H9 (cell line): ENCODE measurements around the gene CCNF. TPM values are rescaled to one million over a fixed set of nuclear protein-coding genes. Genes with fewer than 3 reads are reported as not detected.

ENCODE experiments used
- DNase-seq: peaks from one replicate; pipeline ENCODE4 v3.0.0-alpha.2; 2017
- H2AFZ ChIP-seq: one replicate; pipeline ENCODE4 v1.6.1; 2013; ENCODE audit warnings: mild to moderate bottlenecking, low read length, control low read depth, moderate library complexity
- H2AK5ac ChIP-seq: 2 replicates; pipeline ENCODE4 v1.6.1; 2013; ENCODE audit warnings: low read length, control low read depth, mixed read lengths; ENCODE audit not compliant: insufficient read length
- H2BK120ac ChIP-seq: one replicate; pipeline ENCODE4 v1.6.1; 2013; ENCODE audit warnings: low read depth, mild to moderate bottlenecking, low read length, control low read depth, inconsistent platforms; ENCODE audit not compliant: poor library complexity, severe bottlenecking
- H2BK12ac ChIP-seq: 2 replicates; pipeline ENCODE4 v1.6.1; 2013; ENCODE audit warnings: low read length, control low read depth, mixed read lengths, low read depth; ENCODE audit not compliant: insufficient read length
- H2BK15ac ChIP-seq: 2 replicates; pipeline ENCODE4 v1.6.1; 2013; ENCODE audit warnings: low read depth, low read length, control low read depth
- H2BK20ac ChIP-seq: one replicate; pipeline ENCODE4 v1.6.1; 2013; ENCODE audit warnings: low read depth, mild to moderate bottlenecking, low read length, control low read depth, inconsistent platforms; ENCODE audit not compliant: poor library complexity, severe bottlenecking
- H2BK5ac ChIP-seq: 2 replicates; pipeline ENCODE4 v1.6.1; 2013; ENCODE audit warnings: low read length, control low read depth, mixed read lengths; ENCODE audit not compliant: insufficient read length
- H3K14ac ChIP-seq: 2 replicates; pipeline ENCODE4 v1.6.1; 2013; ENCODE audit warnings: low read length, control low read depth; ENCODE audit not compliant: insufficient read depth
- H3K18ac ChIP-seq: 2 replicates; pipeline ENCODE4 v1.6.1; 2013; ENCODE audit warnings: low read depth, mild to moderate bottlenecking, mixed read lengths, low read length, control low read depth; ENCODE audit not compliant: insufficient read length
- H3K23ac ChIP-seq: 2 replicates; pipeline ENCODE4 v1.6.1; 2013; ENCODE audit warnings: low read length, control low read depth, mixed read lengths, low read depth; ENCODE audit not compliant: insufficient read length
- H3K23me2 ChIP-seq: 2 replicates; pipeline ENCODE4 v1.6.1; 2013; ENCODE audit warnings: low read depth, mild to moderate bottlenecking, mixed read lengths, low read length, control low read depth; ENCODE audit not compliant: insufficient read length, poor library complexity, severe bottlenecking
- H3K27ac ChIP-seq: 2 replicates; pipeline ENCODE4 v1.5.1; 2013; ENCODE audit warnings: low read length, control low read depth, mixed read lengths, low read depth; ENCODE audit not compliant: insufficient read length
- H3K27me3 ChIP-seq: 2 replicates; pipeline ENCODE4 v1.6.1; 2013; ENCODE audit warnings: low read length, control low read depth, inconsistent platforms; ENCODE audit not compliant: insufficient read depth
- H3K4ac ChIP-seq: 2 replicates; pipeline ENCODE4 v1.6.1; 2013; ENCODE audit warnings: low read depth, mild to moderate bottlenecking, control low read depth, inconsistent platforms, low read length, moderate library complexity
- H3K4me1 ChIP-seq: 2 replicates; pipeline ENCODE4 v1.6.1; 2013; ENCODE audit warnings: low read length, control low read depth, inconsistent platforms; ENCODE audit not compliant: insufficient read depth
- H3K4me2 ChIP-seq: 2 replicates; pipeline ENCODE4 v1.6.1; 2013; ENCODE audit warnings: low read length, control low read depth, mixed read lengths; ENCODE audit not compliant: insufficient read length, insufficient read depth
- H3K56ac ChIP-seq: 2 replicates; pipeline ENCODE4 v1.6.1; 2013; ENCODE audit warnings: low read depth, mild to moderate bottlenecking, mixed read lengths, low read length, control low read depth; ENCODE audit not compliant: insufficient read length
- H3K79me1 ChIP-seq: 2 replicates; pipeline ENCODE4 v1.6.1; 2013; ENCODE audit warnings: low read depth, mild to moderate bottlenecking, moderate library complexity, low read length, control low read depth, inconsistent platforms; ENCODE audit not compliant: insufficient read depth, poor library complexity, severe bottlenecking
- H3K79me2 ChIP-seq: 2 replicates; pipeline ENCODE4 v1.6.1; 2013; ENCODE audit warnings: low read length, control low read depth, inconsistent platforms; ENCODE audit not compliant: insufficient read depth
- H3K9ac ChIP-seq: 2 replicates; pipeline ENCODE4 v1.6.1; 2013; ENCODE audit warnings: low read length, control low read depth, mixed read lengths; ENCODE audit not compliant: insufficient read length; ENCODE audit errors: extremely low read depth
- H3K9me3 ChIP-seq: one replicate; pipeline ENCODE4 v1.6.1; 2013; ENCODE audit warnings: low read depth, low read length, inconsistent platforms; ENCODE audit not compliant: control insufficient read depth
- H3T11ph ChIP-seq: one replicate; pipeline ENCODE4 v1.6.1; 2013; ENCODE audit warnings: mild to moderate bottlenecking, low read length, control low read depth, inconsistent platforms
- H4K20me1 ChIP-seq: one replicate; pipeline ENCODE4 v1.6.1; 2013; ENCODE audit not compliant: control insufficient read depth, insufficient read length, insufficient read depth
- H4K5ac ChIP-seq: 2 replicates; pipeline ENCODE4 v1.6.1; 2013; ENCODE audit warnings: low read depth, mild to moderate bottlenecking, mixed read lengths, low read length, control low read depth; ENCODE audit not compliant: insufficient read length
- H4K8ac ChIP-seq: replicated peaks from 2 replicates; pipeline ENCODE4 v1.6.1; 2013; ENCODE audit warnings: low read length, control low read depth, mixed read lengths, low read depth; ENCODE audit not compliant: insufficient read length
- H4K91ac ChIP-seq: 2 replicates; pipeline ENCODE4 v1.6.1; 2013; ENCODE audit warnings: low read depth, mild to moderate bottlenecking, moderate library complexity, mixed read lengths, low read length, control low read depth; ENCODE audit not compliant: insufficient read length
- H3K27ac Mint-ChIP-seq, 3 experiments: 2 replicates in 2 of 3; 3 replicates in 1 of 3; pipeline ENCODE4 v1.8.0; 2020 to 2021; ENCODE audit warnings: mixed read lengths in 3 of 3, mild to moderate bottlenecking in 1 of 3, moderate library complexity in 1 of 3
- H3K27me3 Mint-ChIP-seq: 2 replicates; pipeline ENCODE4 v1.8.0; 2021; ENCODE audit warnings: low read depth, mild to moderate bottlenecking, moderate library complexity, mixed read lengths
- H3K36me3 Mint-ChIP-seq, 3 experiments: 2 replicates in 2 of 3; 3 replicates in 1 of 3; pipeline ENCODE4 v1.8.0; 2020 to 2021; ENCODE audit warnings: low read depth in 3 of 3, mixed read lengths in 3 of 3; ENCODE audit not compliant: insufficient read depth in 1 of 3
- H3K4me1 Mint-ChIP-seq, 2 experiments: 2 replicates each; pipeline ENCODE4 v1.8.0; 2020; ENCODE audit warnings: mixed read lengths in 2 of 2
- H3K4me3 Mint-ChIP-seq, 2 experiments: 2 replicates in 1 of 2; 3 replicates in 1 of 2; pipeline ENCODE4 v1.8.0; 2020 to 2021; ENCODE audit warnings: mild to moderate bottlenecking in 2 of 2, mixed read lengths in 2 of 2, moderate library complexity in 1 of 2
- H3K9me3 Mint-ChIP-seq, 2 experiments: 2 replicates in 1 of 2; 3 replicates in 1 of 2; pipeline ENCODE4 v1.8.0; 2020; ENCODE audit warnings: mild to moderate bottlenecking in 2 of 2, mixed read lengths in 2 of 2, moderate library complexity in 1 of 2
- WGBS: extraction: QIAGEN DNeasy Blood & Tissue Kit; methylation state at CpG from one replicate; pipeline ENCODE4 v1.1.7; 2013; ENCODE audit warnings: missing lambda C conversion rate, low lambda C conversion rate, mixed read lengths; ENCODE audit not compliant: insufficient read length; ENCODE audit errors: extremely low coverage; 5-methylcytosine and 5-hydroxymethylcytosine counted together
- total RNA-seq: library from RNA; stranded (reverse); gene quantifications from 2 replicates; pipeline ENCODE4 v1.2.1, GENCODE V29; 2021
- TF ChIP-seq, protein P1 (sequence below): fragments of 200-600 bp; sonication (generic); conservative IDR thresholded peaks from 3 replicates; pipeline ENCODE4 v1.8.0; 2021; ENCODE audit warnings: antibody characterized with exemption, mild to moderate bottlenecking

Gene CCNF
- total RNA-seq, 1 experiment from 2014 or later: 61.6 TPM

DNA sequence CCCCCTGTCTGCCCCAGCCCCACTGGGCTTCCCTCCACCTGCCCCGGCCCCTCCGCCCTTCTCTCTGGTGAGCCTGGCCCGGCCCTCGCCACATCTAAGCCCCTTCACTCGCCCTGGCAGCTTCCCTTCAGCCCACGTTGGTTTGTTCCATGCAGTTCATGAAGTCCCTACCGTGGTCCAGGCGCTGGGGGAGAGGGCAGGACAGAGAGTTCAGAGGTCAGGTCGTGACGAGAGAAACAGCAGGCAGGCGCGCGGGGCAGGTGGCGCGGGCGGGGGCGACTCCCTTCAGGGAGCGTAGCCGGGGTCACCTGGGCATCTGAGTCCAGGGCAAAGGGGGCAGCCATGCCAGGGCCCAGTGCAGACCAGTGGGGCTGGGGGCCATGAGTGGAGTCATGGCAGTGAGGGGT, 21.7 kb downstream of the CCNF start:
- Histone ChIP-seq H3K23ac (no peak overlapping the region), H4K5ac (no peak overlapping the region), H3K9me3 (no peaks in the 10 kb centered on the region), H3K27ac (no peak overlapping the region), H3K56ac (no peak overlapping the region), H3K79me1 (no peaks in the 10 kb centered on the region), H2AFZ (no peak overlapping the region), H4K8ac (no peak overlapping the region), H2AK5ac (no peak overlapping the region), H3K79me2 (no peaks in the 10 kb centered on the region), H4K20me1 (no peaks in the 10 kb centered on the region), H3K27me3 (no peaks in the 10 kb centered on the region), H3K14ac (no peak overlapping the region), H3K4me1 (no peaks in the 10 kb centered on the region), H3K4me2 (no peak overlapping the region), H2BK15ac (no peak overlapping the region), H2BK12ac (no peak overlapping the region), H3T11ph (no peak overlapping the region), H3K9ac (no peak overlapping the region), H4K91ac (no peak overlapping the region), H3K4ac (no peak overlapping the region), H2BK5ac (no peak overlapping the region), H2BK120ac (no peak overlapping the region), H3K23me2 (no peaks in the 10 kb centered on the region), H3K18ac (no peak overlapping the region), H2BK20ac (no peak overlapping the region)
- no peak for DNase-seq
- no peaks in the 10 kb centered on the region for H3K27me3 Mint-ChIP-seq
- peaks cover 48 to 87% (median 82%) of the 10 kb centered on the region in 3 experiments for H3K36me3 Mint-ChIP-seq
- no peak overlapping the region for H3K27ac Mint-ChIP-seq
- no CpG with 5 or more reads among the region's 19 CpGs for WGBS
- H3K4me1 Mint-ChIP-seq: no peaks in the 10 kb centered on the region
- TF ChIP-seq, protein P1, sequence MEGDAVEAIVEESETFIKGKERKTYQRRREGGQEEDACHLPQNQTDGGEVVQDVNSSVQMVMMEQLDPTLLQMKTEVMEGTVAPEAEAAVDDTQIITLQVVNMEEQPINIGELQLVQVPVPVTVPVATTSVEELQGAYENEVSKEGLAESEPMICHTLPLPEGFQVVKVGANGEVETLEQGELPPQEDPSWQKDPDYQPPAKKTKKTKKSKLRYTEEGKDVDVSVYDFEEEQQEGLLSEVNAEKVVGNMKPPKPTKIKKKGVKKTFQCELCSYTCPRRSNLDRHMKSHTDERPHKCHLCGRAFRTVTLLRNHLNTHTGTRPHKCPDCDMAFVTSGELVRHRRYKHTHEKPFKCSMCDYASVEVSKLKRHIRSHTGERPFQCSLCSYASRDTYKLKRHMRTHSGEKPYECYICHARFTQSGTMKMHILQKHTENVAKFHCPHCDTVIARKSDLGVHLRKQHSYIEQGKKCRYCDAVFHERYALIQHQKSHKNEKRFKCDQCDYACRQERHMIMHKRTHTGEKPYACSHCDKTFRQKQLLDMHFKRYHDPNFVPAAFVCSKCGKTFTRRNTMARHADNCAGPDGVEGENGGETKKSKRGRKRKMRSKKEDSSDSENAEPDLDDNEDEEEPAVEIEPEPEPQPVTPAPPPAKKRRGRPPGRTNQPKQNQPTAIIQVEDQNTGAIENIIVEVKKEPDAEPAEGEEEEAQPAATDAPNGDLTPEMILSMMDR: no peak
- H3K9me3 Mint-ChIP-seq: no peaks in the 10 kb centered on the region
- no peak overlapping the region for H3K4me3 Mint-ChIP-seq
